H9 (cell line): ENCODE measurements around the gene SLC15A3. TPM values are rescaled to one million over a fixed set of nuclear protein-coding genes. Genes with fewer than 3 reads are reported as not detected.
A peak's percentile ranks its signal among the peaks of the same experiment; 100 is the strongest.

Experiments used
- DNase-seq: peaks from one replicate; pipeline ENCODE4 v3.0.0-alpha.2; 2017
- H2AFZ ChIP-seq: one replicate; pipeline ENCODE4 v1.6.1; 2013; ENCODE audit warnings: mild to moderate bottlenecking, low read length, control low read depth, moderate library complexity
- H2AK5ac ChIP-seq: 2 replicates; pipeline ENCODE4 v1.6.1; 2013; ENCODE audit warnings: low read length, control low read depth, mixed read lengths; ENCODE audit not compliant: insufficient read length
- H2BK120ac ChIP-seq: one replicate; pipeline ENCODE4 v1.6.1; 2013; ENCODE audit warnings: low read depth, mild to moderate bottlenecking, low read length, control low read depth, inconsistent platforms; ENCODE audit not compliant: poor library complexity, severe bottlenecking
- H2BK12ac ChIP-seq: 2 replicates; pipeline ENCODE4 v1.6.1; 2013; ENCODE audit warnings: low read length, control low read depth, mixed read lengths, low read depth; ENCODE audit not compliant: insufficient read length
- H2BK15ac ChIP-seq: 2 replicates; pipeline ENCODE4 v1.6.1; 2013; ENCODE audit warnings: low read depth, low read length, control low read depth
- H2BK20ac ChIP-seq: one replicate; pipeline ENCODE4 v1.6.1; 2013; ENCODE audit warnings: low read depth, mild to moderate bottlenecking, low read length, control low read depth, inconsistent platforms; ENCODE audit not compliant: poor library complexity, severe bottlenecking
- H2BK5ac ChIP-seq: 2 replicates; pipeline ENCODE4 v1.6.1; 2013; ENCODE audit warnings: low read length, control low read depth, mixed read lengths; ENCODE audit not compliant: insufficient read length
- H3K14ac ChIP-seq: 2 replicates; pipeline ENCODE4 v1.6.1; 2013; ENCODE audit warnings: low read length, control low read depth; ENCODE audit not compliant: insufficient read depth
- H3K18ac ChIP-seq: 2 replicates; pipeline ENCODE4 v1.6.1; 2013; ENCODE audit warnings: low read depth, mild to moderate bottlenecking, mixed read lengths, low read length, control low read depth; ENCODE audit not compliant: insufficient read length
- H3K23ac ChIP-seq: 2 replicates; pipeline ENCODE4 v1.6.1; 2013; ENCODE audit warnings: low read length, control low read depth, mixed read lengths, low read depth; ENCODE audit not compliant: insufficient read length
- H3K23me2 ChIP-seq: 2 replicates; pipeline ENCODE4 v1.6.1; 2013; ENCODE audit warnings: low read depth, mild to moderate bottlenecking, mixed read lengths, low read length, control low read depth; ENCODE audit not compliant: insufficient read length, poor library complexity, severe bottlenecking
- H3K27ac ChIP-seq: 2 replicates; pipeline ENCODE4 v1.5.1; 2013; ENCODE audit warnings: low read length, control low read depth, mixed read lengths, low read depth; ENCODE audit not compliant: insufficient read length
- H3K27me3 ChIP-seq: 2 replicates; pipeline ENCODE4 v1.6.1; 2013; ENCODE audit warnings: low read length, control low read depth, inconsistent platforms; ENCODE audit not compliant: insufficient read depth
- H3K4ac ChIP-seq: 2 replicates; pipeline ENCODE4 v1.6.1; 2013; ENCODE audit warnings: low read depth, mild to moderate bottlenecking, control low read depth, inconsistent platforms, low read length, moderate library complexity
- H3K4me1 ChIP-seq: 2 replicates; pipeline ENCODE4 v1.6.1; 2013; ENCODE audit warnings: low read length, control low read depth, inconsistent platforms; ENCODE audit not compliant: insufficient read depth
- H3K4me2 ChIP-seq: 2 replicates; pipeline ENCODE4 v1.6.1; 2013; ENCODE audit warnings: low read length, control low read depth, mixed read lengths; ENCODE audit not compliant: insufficient read length, insufficient read depth
- H3K56ac ChIP-seq: 2 replicates; pipeline ENCODE4 v1.6.1; 2013; ENCODE audit warnings: low read depth, mild to moderate bottlenecking, mixed read lengths, low read length, control low read depth; ENCODE audit not compliant: insufficient read length
- H3K79me1 ChIP-seq: 2 replicates; pipeline ENCODE4 v1.6.1; 2013; ENCODE audit warnings: low read depth, mild to moderate bottlenecking, moderate library complexity, low read length, control low read depth, inconsistent platforms; ENCODE audit not compliant: insufficient read depth, poor library complexity, severe bottlenecking
- H3K79me2 ChIP-seq: 2 replicates; pipeline ENCODE4 v1.6.1; 2013; ENCODE audit warnings: low read length, control low read depth, inconsistent platforms; ENCODE audit not compliant: insufficient read depth
- H3K9ac ChIP-seq: 2 replicates; pipeline ENCODE4 v1.6.1; 2013; ENCODE audit warnings: low read length, control low read depth, mixed read lengths; ENCODE audit not compliant: insufficient read length; ENCODE audit errors: extremely low read depth
- H3K9me3 ChIP-seq: one replicate; pipeline ENCODE4 v1.6.1; 2013; ENCODE audit warnings: low read depth, low read length, inconsistent platforms; ENCODE audit not compliant: control insufficient read depth
- H3T11ph ChIP-seq: one replicate; pipeline ENCODE4 v1.6.1; 2013; ENCODE audit warnings: mild to moderate bottlenecking, low read length, control low read depth, inconsistent platforms
- H4K20me1 ChIP-seq: one replicate; pipeline ENCODE4 v1.6.1; 2013; ENCODE audit not compliant: control insufficient read depth, insufficient read length, insufficient read depth
- H4K5ac ChIP-seq: 2 replicates; pipeline ENCODE4 v1.6.1; 2013; ENCODE audit warnings: low read depth, mild to moderate bottlenecking, mixed read lengths, low read length, control low read depth; ENCODE audit not compliant: insufficient read length
- H4K8ac ChIP-seq: replicated peaks from 2 replicates; pipeline ENCODE4 v1.6.1; 2013; ENCODE audit warnings: low read length, control low read depth, mixed read lengths, low read depth; ENCODE audit not compliant: insufficient read length
- H4K91ac ChIP-seq: 2 replicates; pipeline ENCODE4 v1.6.1; 2013; ENCODE audit warnings: low read depth, mild to moderate bottlenecking, moderate library complexity, mixed read lengths, low read length, control low read depth; ENCODE audit not compliant: insufficient read length
- H3K27ac Mint-ChIP-seq, 3 experiments: 2 replicates in 2 of 3; 3 replicates in 1 of 3; pipeline ENCODE4 v1.8.0; 2020 to 2021; ENCODE audit warnings: mixed read lengths in 3 of 3, mild to moderate bottlenecking in 1 of 3, moderate library complexity in 1 of 3
- H3K27me3 Mint-ChIP-seq: 2 replicates; pipeline ENCODE4 v1.8.0; 2021; ENCODE audit warnings: low read depth, mild to moderate bottlenecking, moderate library complexity, mixed read lengths
- H3K36me3 Mint-ChIP-seq, 3 experiments: 2 replicates in 2 of 3; 3 replicates in 1 of 3; pipeline ENCODE4 v1.8.0; 2020 to 2021; ENCODE audit warnings: low read depth in 3 of 3, mixed read lengths in 3 of 3; ENCODE audit not compliant: insufficient read depth in 1 of 3
- H3K4me1 Mint-ChIP-seq, 2 experiments: 2 replicates each; pipeline ENCODE4 v1.8.0; 2020; ENCODE audit warnings: mixed read lengths in 2 of 2
- H3K4me3 Mint-ChIP-seq, 2 experiments: 2 replicates in 1 of 2; 3 replicates in 1 of 2; pipeline ENCODE4 v1.8.0; 2020 to 2021; ENCODE audit warnings: mild to moderate bottlenecking in 2 of 2, mixed read lengths in 2 of 2, moderate library complexity in 1 of 2
- H3K9me3 Mint-ChIP-seq, 2 experiments: 2 replicates in 1 of 2; 3 replicates in 1 of 2; pipeline ENCODE4 v1.8.0; 2020; ENCODE audit warnings: mild to moderate bottlenecking in 2 of 2, mixed read lengths in 2 of 2, moderate library complexity in 1 of 2
- WGBS: extraction: QIAGEN DNeasy Blood & Tissue Kit; methylation state at CpG from one replicate; pipeline ENCODE4 v1.1.7; 2013; ENCODE audit warnings: missing lambda C conversion rate, low lambda C conversion rate, mixed read lengths; ENCODE audit not compliant: insufficient read length; ENCODE audit errors: extremely low coverage; 5-methylcytosine and 5-hydroxymethylcytosine counted together
- total RNA-seq: library from RNA; stranded (reverse); gene quantifications from 2 replicates; pipeline ENCODE4 v1.2.1, GENCODE V29; 2021
- TF ChIP-seq, protein P1 (sequence below): fragments of 200-600 bp; sonication (generic); conservative IDR thresholded peaks from 3 replicates; pipeline ENCODE4 v1.8.0; 2021; ENCODE audit warnings: antibody characterized with exemption, mild to moderate bottlenecking

Gene SLC15A3
- total RNA-seq, 1 experiment from 2014 or later: 7.0 TPM

DNA sequence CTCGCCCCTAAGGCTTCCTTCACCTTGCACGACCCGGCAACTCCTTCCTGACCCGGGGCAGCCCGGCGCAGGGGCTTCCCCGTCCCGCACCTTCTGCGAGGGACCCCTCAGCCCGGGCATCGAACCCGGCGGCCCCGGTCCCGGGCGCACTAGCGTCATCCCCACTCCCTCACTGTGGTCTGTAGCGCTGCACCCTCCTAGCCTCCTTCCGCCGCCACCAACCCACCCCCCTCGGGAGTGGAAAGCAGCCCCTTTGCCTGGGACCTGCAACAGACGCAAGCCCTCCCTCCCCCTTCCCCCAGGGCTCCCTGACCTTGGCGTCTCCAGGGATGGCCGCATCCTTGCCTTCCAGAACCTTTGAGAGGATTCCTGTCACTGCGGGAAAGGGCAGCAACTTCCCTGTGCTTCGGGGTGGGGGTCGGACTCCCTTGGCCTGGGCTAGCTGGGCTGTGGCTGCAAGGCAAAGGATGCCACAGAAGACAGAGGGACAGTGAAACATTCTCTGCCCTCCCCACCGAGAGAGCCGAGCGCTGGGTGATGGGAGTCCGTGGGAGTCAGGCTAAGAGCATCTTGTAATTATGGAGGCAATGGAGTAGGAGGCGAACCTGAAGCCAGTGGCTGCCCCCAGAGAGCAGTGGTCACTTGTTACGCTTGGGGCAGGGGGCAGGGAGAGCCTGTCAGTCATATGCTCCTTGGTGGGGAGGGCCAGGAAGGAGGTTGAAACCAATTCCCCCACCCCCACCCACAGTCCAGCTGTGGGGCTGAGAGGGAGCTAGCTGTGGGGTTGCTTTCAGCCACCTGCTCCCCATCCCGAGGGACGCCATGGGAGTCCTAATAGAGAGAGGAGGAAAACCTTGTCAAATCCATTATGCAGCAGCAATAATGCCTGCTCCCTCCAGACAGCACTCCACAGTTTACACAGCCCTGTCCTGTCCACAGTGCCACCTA lies 26.8 kb downstream of the SLC15A3 start:
- H3K36me3 Mint-ChIP-seq: peaks cover 36 to 60% (median 56%) of the 10 kb centered on the region in 3 experiments; a peak in 6 of 7 replicates
- H3K9ac ChIP-seq: peak overlapping the region; percentile 41
- H3K14ac ChIP-seq: peak overlapping the region; percentile 77
- H3K4me1 Mint-ChIP-seq: peaks cover 16 to 21% of the 10 kb centered on the region in 2 experiments
- H3K56ac ChIP-seq: no peak overlapping the region
- H4K20me1 ChIP-seq: no peaks in the 10 kb centered on the region
- no peak overlapping the region for H2AFZ ChIP-seq
- TF ChIP-seq, protein P1, sequence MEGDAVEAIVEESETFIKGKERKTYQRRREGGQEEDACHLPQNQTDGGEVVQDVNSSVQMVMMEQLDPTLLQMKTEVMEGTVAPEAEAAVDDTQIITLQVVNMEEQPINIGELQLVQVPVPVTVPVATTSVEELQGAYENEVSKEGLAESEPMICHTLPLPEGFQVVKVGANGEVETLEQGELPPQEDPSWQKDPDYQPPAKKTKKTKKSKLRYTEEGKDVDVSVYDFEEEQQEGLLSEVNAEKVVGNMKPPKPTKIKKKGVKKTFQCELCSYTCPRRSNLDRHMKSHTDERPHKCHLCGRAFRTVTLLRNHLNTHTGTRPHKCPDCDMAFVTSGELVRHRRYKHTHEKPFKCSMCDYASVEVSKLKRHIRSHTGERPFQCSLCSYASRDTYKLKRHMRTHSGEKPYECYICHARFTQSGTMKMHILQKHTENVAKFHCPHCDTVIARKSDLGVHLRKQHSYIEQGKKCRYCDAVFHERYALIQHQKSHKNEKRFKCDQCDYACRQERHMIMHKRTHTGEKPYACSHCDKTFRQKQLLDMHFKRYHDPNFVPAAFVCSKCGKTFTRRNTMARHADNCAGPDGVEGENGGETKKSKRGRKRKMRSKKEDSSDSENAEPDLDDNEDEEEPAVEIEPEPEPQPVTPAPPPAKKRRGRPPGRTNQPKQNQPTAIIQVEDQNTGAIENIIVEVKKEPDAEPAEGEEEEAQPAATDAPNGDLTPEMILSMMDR: no peak
- no peaks in the 10 kb centered on the region for H3K79me2 ChIP-seq
- H3K4ac ChIP-seq: no peak overlapping the region
- no CpG with 5 or more reads among the region's 35 CpGs for WGBS
- H3K4me2 ChIP-seq: peak overlapping the region; percentile 91
- peaks cover 2% of the 10 kb centered on the region; the same call in 1 of the 2 replicates for H3K4me1 ChIP-seq
- peak overlapping the region; percentile 13 for H3K18ac ChIP-seq
- no peak overlapping the region for H4K91ac ChIP-seq
- no peak overlapping the region for H4K5ac ChIP-seq
- peaks cover 7% of the 10 kb centered on the region for H3K27me3 Mint-ChIP-seq
- no peak overlapping the region for H2BK20ac ChIP-seq
- H3K27ac ChIP-seq: no peak overlapping the region
- no peak overlapping the region for H3K23ac ChIP-seq
- no peak for DNase-seq
- H3K27me3 ChIP-seq: no peaks in the 10 kb centered on the region
- H3K27ac Mint-ChIP-seq: peak overlapping the region in 1 of 3 experiments; percentile 62; a peak in 2 of 7 replicates
- H3T11ph ChIP-seq: no peak overlapping the region
- H2BK15ac ChIP-seq: no peak overlapping the region; the same call in 1 of the 2 replicates
- H3K4me3 Mint-ChIP-seq: peak overlapping the region; percentile 78 to 93
- H2AK5ac ChIP-seq: no peak overlapping the region
- no peak overlapping the region for H4K8ac ChIP-seq
- H2BK12ac ChIP-seq: no peak overlapping the region
- no peaks in the 10 kb centered on the region for H3K9me3 ChIP-seq
- no peaks in the 10 kb centered on the region for H3K9me3 Mint-ChIP-seq
- H2BK120ac ChIP-seq: no peak overlapping the region
- peaks cover 10% of the 10 kb centered on the region for H3K23me2 ChIP-seq
- no peak overlapping the region for H2BK5ac ChIP-seq
- H3K79me1 ChIP-seq: no peaks in the 10 kb centered on the region
